GM18867 (cell line): ENCODE results near the gene CDC6.
A peak's percentile ranks its signal among the peaks of the same experiment; 100 is the strongest.

Source experiments
- ATAC-seq: cut with Tn5 transposase; IDR thresholded peaks from one replicate; pipeline ENCODE4 v1.9.1; 2021; ENCODE audit warnings: mild to moderate bottlenecking, moderate library complexity; ENCODE audit not compliant: unreplicated experiment

The CDC6 gene

DNA sequence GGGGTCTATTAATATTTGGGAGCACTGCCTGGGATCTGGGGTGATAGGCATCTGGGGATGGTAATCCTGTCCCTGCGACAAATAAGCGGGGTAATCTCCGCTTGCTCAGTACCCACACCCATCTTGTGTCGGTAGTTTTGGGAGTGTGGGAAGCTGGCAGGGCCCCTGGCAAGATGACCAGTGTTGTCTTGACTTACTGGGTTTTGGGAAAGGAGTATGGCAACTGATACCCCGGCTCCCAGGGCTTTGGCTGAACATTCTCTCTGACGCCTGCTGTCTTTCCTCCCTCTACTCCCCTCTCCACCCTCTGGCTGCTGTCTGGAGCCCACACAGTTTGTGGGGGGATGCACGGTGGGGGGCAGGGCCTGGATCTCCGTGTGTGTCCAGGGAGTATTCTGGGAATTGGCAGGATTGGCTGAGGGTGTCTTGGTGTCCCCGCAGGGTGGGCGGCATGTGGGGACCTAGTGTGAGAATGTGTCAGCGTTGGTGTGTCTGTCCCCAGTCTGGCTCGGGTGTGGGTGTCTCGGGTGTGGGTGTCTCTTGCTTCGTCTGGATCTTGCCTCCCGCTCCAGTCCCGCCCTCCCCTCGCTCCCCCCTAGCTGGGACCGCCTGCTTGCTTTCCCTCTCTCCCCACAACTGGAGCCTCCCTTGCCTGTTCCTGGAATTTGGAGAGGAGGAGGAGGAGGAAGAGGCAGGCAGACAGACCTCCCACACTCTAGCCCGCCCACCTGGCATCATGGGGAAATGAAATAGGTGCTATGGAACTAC lies 33.3 kb downstream of the CDC6 start:
- no peak for ATAC-seq

DNA sequence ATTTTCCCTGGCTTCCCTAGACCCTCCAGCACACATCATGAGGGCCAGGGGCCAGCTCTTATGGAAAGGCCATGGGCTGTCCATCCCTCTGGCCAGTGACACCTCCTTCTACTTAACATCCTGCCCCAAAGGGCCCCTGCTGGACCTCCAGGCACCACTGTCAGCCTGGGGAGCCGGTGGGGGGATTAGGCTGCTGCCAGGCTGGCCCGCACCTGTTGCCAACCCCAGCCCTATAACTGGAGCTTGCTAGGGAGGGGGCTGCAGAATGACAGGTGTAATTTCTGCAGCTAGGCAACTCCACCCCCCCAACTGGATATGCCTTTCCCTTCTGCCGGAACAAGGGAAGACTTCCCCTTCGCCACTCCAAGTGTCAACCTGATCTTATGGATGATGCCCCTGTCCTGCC lies 33.8 kb downstream of the CDC6 start:
- no peak for ATAC-seq

DNA sequence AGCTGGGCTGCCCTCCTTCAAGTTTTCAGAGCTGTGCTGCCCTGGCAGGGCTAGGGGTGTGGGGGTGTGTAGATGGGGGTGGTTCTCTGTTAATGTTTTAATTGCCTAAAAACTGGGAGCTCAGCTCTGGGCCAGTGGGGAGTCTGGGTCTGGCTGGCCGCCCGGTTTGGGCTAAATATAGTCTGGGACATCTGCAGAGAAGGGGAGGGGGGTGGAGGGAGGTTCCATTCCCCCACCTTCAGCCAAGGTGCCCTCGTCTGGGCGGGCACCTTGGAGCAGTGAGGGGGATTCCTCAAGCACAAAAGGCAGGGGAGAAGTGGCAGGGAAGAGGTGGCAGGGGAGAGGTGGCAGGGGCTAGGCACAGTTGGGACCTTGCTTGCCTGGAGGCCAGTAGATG lies 34.3 kb downstream of the CDC6 start:
- no peak for ATAC-seq

DNA sequence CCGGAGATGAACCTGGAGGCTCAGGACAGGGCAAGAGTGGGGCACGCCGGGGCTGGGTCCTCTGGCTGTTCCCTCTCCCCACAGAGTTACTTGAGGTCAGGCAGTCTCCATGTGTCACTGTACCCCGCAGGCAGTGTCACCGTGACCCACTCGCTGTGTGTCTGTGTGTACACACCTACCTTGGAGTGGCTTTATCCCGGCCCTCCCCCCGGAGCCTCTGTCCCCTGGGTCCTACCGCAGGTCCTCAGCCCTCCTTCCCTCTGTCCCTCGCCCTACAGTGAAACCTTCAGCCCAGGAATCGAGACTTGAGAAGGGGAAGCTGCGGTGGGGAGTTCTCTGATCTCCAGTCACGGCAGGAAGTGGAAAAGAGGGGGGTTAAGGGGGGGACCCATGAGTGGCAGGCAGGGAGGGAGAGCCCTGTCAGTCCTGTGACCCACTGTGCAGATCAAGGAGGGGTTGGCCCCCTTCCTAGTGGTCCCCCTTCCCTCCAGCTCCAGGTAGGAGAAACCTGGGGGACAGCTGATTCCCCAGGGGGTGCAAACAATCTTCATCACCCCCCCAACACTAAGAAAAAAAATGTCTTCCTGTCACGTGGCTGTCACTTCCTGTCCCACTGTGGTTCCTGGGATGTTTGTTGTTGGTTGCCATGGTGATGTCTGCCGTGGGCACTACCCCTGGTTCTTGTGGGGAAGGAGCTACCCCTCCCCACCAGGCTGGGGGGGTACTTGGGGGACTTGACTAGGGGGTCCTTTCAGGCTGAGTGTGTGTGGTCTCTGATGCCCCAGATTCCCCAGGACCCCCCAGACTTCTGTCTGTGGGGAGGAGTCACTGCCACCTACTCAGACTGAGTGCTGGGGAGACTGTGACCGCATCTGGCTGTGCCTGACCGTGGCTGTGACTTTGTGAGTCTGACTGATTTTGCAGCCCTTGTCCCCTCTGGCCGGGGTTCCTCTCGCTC lies 35.0 kb downstream of the CDC6 start:
- peak; percentile 39 for ATAC-seq

DNA sequence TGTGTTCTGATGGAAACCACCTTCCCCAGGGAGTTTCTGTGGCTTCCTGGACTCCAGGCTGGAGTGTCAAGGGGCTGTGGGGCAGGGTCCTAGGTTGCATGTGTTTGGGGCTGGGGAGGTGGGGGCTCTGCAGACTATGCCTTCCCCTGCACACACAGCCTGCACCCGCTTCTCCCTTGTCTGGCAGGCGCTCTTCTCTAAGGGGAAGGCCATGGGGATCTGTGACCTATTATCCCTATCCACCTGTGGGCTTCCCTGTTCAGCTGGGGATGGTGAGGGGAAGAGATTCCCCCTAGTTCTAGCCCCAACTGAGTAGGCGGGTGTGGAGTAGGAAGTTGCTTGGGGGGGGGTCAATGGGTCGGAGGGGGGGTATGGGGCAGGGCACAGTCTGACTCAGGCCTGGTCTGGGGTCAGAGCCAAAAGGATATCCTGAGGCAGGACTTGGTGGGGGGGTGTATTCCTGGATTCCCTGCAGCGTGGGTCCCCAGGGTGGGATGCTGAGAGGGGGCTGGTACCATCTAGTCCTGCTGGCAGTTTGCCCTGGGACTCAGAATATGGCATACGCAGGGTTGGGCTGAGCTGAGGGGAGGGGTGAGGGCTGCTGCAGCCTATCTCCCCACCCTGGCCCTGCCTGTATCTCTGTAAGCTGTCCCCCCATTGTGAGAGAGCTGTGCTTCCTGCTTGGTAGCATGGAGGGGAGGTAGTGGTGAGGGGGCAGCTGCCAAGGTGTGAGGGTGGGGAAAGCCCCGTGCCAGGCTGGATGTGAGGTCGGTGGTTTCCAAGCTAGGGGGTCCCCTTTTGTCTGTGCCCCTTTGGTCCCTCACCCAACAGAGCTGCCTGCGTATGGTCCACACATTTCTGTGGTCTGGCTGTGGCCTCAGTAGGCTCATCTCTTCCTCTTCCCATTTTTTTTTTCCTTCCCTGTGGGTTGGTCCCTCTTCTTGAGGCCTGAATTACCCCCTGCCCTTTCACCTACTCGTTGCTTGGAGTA lies 36.0 kb downstream of the CDC6 start:
- ATAC-seq = peak; percentile 18

DNA sequence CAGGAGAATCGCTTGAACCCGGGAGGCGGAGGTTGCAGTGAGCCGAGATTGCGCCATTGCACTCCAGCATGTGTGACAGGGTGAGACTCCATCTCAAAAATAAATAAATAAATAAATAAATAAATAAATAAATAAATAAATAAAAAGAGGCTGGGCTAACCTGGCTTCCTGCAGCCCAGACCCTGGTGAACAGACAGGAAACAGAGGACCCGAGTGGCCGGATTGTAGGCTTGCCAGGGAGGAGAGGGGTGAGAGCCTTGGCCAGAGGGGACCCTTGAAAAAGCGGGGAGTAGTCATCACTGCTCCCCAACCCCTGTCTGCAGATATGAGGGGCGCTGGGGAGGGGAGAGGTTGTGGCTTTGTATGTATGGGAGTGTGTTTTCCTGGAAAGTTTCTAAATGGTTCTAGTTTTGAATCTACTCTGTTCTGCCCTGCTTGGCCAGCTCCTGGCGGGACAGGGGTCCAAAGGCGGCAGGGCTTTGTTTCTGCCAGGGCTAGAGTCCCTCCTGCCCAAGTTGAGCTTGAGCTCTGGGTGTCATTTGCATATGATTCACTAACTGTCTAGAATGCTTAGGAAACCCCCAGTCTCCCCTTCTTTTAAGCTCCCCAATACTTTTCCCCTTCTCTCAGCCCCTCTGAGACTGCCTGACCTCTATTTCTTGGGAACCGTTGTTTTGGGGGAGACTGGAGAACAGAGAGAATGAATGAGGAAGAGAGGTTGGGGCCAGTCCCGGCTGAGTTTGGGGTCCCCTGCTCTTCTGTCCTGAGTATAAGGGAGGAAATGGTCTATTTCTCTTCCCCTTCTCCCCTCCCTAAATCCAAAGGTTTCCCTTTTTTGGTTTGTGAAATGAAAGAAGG lies 37.7 kb downstream of the CDC6 start:
- no peak for ATAC-seq

DNA sequence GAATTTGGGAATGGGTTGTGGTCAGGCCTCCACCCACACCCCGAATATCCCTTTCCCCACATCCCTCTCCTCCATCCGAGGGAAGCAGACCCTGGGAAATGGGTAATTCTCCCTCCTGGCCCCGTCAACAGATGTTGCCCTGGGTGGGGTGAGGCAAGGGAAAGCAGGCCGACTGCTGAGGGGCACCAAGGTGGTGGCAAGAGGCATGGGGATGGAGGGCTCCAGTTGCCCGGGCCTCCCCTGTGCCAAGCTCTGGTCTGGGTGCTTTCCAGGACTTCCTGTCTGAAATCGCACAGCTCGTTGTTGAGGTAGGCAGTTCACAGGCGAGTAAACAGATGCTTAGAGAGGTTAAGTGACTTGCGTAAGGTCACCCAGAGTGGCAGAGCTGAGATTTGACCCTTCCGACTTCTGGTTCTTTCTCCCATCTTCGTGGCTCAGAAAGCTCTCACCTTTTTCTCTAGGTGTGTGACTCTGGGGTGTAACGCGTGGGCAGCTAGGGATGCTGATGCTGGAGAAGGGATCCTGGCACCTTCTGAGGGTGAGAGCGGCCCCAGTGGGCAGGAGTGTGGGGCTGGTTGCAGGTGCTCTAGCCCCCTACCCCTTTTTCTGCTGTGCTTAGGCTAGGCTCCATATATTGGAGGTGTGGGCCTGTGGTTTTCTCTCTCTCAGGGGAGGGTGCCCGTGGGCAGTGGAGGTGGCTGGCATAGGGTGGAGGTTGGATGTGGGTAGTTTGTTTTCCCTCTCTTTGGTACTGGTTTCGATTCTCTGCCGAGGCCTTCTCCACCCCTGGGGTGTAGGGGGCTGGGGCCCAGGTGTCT lies 38.5 kb downstream of the CDC6 start:
- ATAC-seq = no peak

DNA sequence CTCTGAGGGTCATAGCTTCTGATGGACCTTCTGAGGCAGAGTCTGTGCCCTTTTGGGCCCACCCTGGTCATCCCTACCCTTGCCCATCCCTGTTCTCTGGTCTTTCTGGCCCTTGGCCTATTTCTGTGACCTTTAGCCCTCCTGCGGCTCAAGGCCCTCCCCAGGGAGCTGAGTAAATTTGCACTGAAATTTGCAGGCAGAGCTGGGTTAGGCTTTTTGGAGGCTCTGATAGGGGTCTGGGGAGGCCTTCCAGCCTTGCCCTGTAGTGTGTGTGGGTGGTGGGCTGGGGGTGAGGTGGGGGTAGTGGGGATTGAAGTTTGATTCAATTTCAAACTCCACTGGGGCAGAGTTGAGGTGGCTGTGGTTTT lies 39.1 kb downstream of the CDC6 start:
- ATAC-seq = no peak

DNA sequence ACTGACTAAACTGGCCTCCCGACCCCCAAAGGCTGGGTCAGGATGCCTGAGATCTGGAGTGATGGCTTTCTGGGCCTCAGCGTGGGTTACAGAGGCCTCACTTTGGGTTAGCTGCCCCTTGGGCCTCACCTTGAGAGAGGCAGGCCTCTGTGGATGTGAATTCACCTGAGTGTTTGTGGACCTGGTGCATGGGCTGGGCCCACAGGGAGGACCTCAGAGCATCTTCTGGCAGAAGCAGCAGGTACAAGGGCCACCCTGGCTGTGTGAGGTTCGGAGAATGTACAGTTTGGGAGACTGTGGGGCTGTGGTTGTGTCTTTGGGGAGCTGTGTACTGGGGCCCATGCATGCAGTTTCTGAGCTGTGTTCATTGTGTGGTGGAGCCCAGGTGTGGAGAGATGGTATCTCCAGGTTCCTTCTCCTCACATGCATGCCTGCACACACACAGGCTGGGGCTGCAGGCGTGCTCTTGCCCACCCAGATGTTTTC lies 39.6 kb downstream of the CDC6 start:
- no peak for ATAC-seq

DNA sequence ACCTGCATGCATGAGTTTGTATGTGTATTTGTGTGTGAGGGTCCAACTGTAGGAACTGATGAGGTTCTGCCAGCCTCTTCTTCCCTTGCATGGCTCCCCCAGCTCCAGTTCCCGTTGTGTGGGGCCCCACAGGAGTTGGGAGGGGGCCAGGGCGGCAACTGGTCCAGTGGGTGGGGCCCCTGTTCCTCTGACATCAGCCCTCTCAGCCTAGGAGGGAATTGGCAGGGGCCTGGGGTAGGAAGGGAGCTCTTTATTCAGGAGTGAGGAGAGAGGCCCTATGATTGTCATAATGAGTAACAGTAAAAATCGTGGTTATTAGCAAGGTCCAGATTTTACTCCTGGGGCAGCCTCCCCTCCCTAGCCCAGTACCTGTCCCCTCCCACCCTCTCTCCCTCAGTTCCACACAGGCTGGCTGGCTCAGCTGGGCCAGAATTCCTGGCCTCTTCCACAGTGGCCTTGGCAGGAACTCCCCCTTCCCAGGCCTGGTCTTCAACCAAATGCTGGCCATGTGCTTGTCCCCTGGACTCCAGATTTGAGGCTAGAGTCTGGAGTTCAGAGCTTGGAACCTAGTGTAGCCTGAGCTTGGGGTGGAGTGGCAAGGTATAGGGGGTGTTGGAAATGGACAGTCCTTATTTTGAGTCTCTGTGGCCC lies 40.2 kb downstream of the CDC6 start:
- no peak for ATAC-seq

DNA sequence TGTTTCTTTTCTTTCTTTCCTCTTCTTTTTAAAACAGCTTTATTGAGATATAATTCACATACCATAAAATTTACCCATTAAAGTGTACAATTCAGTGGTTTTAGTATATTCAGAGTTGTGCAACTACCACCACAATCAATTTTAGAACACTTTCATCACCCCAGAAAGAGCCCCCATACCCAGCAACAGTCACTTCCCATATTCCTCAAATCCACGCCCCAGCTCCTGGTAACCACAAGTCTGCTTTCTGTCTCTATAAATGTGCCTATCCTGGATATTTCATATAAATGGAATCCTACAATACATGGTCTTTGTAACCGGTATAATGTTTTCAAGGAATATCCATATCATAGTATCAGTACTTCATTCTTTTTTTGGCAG lies 40.7 kb downstream of the CDC6 start:
- no peak for ATAC-seq

DNA sequence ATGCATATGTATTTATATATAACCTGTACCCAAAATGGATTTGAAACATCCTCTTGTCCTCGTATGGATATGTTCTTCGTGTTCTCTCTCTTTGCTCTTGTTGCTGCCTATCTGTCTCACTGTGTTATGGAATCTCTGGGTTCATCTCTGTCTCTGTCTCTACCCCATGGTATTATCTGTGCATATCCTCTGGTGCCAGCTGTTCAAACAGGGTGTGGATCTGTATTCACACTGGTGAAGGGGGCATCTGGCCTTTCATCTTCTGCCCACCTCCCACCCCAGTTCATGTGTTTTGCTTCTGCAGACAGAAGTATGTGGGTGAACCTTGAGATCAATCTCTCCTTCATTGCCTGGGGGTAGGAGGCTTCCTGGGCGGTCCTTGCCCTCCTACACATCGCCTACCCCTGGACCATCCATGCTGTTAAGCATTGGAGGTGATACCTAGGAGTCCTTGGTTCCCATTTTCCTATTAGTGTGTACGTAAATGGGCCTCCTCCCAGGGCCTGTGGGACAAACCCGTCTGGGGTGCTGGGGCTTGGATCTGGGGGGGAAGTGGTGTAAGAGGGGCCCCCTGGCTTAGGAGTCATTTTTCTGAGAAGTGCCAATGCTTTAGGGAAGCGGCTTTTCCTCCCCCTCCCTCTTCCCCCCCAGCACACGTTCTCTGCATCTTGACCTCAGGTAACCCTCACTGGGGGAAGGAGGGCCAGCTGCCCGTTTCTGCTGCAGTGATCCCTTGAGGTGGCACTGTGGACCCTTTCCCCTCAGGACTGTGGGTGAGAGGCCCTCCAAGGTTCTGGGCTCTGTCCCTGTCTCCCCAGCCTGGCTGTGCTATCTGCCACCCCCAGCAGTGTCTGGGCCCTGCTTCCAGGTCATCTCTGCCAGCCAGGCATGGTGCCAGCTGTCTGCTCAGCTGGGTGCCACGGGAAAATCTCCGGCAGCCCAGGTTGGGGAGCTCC lies 42.4 kb downstream of the CDC6 start:
- ATAC-seq = no peak

DNA sequence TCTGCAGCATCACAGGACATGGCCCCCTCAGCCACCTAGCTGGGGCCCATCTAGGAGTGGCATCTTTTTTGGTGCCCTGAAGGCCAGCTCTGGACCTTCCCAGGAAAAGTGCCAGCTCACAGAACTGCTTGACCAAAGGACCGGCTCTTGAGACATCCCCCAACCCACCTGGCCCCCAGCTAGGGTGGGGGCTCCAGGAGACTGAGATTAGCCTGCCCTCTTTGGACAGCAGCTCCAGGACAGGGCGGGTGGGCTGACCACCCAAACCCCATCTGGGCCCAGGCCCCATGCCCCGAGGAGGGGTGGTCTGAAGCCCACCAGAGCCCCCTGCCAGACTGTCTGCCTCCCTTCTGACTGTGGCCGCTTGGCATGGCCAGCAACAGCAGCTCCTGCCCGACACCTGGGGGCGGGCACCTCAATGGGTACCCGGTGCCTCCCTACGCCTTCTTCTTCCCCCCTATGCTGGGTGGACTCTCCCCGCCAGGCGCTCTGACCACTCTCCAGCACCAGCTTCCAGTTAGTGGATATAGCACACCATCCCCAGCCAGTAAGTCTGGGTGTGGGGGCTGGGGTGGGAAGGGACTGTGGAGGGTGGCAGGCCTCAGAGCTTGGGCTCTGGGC lies 43.3 kb downstream of the CDC6 start:
- ATAC-seq = no peak

DNA sequence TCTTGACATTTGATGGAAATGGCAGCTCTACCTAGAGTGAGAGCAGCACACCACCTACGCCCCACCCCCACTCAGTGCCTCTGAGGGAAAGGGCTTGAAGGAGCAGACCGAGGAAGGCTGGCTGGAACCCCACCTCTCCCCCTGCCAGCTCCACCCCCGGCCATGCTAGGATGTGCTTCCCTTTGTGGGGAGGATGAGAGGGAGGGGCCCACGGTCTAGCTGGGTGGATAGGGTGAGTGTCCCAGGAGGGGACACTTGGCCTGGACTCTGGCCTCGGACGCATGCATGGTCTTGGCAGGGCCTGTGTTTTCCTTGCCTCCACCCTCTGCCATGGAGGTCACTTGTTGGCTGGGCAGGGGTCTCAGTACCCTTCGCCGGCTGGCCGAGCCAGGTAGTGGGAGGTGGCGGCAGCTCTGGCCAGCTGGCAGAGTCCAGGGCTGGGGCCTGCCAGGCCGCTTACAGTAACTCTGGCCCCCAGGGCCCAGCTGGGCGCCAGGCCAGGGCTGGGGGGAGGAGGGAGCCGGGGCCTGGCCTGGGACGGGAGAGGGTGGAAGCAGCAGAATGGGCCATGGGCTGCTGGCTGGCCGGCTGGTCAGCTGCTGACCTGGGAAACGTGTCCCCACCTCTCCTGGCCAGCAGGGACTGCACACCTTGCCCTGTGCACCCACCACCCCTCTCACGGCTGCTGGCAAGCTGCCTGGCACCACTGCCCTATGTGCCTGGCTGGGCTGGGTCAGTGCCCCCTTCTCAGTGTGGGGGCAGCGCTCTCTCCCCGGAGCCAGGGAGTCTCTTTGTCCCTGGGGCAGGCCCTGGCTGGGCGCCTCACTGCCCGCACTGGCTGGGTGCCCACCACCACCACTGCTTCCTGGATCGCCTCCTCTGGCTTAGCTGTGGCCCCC lies 44.3 kb downstream of the CDC6 start:
- no peak for ATAC-seq

DNA sequence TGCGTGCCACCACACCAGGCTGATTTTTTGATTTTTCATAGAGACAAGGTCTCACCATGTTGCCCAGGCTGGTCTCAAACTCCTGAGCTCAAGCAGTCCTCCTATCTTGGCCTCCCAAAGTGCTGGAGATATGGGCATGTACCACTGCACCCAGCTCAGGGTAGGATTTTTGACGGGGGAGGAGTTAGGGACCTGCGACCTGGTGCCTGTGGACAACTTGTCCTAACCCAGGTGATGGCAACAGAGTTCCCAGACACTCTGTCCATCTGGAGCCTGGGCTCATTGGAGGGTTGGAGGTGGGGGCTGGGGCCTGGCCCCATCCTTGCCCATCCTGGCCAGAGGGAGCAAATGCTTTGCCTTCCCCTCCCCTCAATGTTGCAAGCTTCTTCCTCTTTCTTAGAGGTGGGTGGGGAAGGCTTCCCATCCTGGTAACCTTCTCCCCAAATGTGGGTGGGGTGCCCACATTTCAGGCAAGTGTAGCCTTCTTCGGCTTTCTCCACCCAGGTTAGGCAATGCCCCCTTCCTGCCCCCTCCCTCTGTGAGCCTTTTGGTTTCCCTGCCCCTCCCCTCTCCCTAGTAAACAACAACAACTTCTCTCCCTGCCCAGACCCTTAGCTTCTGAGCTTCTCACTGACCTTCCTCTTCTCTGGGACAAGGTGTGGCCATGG lies 46.2 kb downstream of the CDC6 start:
- no peak for ATAC-seq
